Measurements from ENCODE around the gene SECISBP2.

SECISBP2 gene

DNA sequence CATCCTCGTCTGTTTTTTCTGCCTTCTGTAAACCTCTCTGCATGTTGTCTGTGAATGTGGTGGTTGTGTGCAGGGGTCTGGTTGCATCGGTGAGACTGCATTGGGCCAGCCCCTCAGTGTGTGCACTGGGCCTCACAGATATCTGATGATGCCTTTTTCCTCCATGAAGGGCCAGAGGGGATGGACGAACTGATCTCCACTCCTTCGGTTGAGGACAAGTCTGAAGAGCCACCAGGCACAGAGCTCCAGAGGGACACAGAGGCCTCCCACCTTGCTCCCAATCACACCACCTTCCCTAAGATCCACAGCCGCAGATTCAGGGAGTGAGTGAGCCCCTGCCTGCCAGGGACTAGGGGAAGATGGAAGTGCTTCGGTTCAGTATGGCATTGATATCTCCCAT is 31.3 kb downstream of the SECISBP2 start:
- no peak for DNase-seq

DNA sequence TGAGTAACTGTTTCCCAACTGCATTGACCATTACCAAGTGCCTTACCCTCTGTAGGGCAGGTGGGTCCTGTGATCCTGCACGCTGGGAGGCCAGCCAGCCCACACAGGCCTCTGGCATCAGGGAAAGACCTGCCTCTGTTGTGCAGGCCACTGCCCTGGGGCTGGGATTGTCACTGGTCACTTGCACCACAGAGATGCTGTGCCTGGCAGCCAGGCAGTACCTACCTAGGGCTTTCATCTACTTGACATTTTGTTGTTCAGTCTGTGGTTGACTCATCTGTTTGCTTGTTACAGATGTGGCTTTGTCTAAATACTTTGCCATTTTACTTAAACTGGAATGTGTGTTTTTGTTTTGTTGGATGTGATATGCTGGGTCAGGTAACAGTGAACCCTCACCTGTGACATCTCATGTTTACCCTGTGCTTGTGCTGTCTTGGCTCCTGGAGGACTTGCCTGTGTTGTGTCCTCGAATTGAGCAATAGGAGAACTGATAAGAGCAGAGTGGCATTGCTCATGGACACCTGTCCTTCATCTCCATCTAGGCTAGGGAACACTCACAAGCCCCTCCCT is 32.8 kb downstream of the SECISBP2 start:
- DNase-seq = no peak

DNA sequence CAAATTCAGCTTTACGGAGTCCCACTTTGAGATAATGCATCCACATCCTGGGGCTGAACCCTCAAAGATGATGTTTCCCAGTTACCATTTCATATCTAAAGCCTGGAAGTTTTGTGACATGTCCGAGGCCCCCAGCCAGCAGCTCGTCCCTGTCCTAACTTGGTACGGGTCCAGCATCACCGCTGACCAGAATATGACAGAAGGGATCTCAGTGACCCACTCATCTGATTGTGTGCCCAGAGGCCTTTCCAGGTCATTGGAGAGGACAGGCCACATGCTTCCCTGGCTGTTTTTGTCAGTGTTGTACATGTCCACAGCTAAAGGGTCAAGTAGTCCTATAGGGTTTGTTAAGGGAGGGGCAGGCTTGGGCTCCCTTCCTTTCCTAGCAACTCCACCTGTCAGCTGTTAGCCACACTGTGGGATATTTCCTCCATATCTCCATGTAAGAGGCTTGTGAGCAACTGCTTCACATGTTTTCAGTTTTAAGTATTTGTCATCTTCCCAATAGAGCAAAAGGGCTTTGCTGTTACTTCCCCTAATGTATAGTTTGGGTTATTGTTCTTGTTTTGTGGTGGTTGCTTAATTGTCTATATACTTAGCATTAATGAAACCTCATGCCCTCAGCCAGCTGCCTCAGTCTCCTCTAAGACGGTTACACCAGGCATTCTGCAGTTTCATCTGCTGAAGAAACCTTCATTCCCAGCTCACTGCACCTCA is 33.4 kb downstream of the SECISBP2 start:
- DNase-seq = no peak

DNA sequence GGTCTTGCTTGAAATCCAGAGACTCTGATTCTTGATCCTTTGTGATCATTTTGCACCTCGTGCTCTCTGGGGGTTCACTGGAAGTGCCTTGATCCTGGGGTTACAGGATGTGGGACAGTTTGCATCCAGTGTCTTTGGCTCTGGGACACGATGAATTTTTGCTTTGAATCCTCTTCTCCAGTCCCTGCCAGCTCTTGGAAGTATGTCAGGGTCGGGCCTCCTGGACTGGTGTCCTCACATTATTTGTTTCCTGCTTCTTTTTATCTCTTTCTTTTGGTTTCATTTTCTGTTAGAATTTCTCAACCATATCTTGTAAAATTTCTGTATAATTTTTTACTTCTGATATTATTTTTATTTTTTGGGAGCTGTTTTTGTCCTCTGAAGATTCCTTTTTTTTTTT is 34.2 kb downstream of the SECISBP2 start:
- no peak for DNase-seq

DNA sequence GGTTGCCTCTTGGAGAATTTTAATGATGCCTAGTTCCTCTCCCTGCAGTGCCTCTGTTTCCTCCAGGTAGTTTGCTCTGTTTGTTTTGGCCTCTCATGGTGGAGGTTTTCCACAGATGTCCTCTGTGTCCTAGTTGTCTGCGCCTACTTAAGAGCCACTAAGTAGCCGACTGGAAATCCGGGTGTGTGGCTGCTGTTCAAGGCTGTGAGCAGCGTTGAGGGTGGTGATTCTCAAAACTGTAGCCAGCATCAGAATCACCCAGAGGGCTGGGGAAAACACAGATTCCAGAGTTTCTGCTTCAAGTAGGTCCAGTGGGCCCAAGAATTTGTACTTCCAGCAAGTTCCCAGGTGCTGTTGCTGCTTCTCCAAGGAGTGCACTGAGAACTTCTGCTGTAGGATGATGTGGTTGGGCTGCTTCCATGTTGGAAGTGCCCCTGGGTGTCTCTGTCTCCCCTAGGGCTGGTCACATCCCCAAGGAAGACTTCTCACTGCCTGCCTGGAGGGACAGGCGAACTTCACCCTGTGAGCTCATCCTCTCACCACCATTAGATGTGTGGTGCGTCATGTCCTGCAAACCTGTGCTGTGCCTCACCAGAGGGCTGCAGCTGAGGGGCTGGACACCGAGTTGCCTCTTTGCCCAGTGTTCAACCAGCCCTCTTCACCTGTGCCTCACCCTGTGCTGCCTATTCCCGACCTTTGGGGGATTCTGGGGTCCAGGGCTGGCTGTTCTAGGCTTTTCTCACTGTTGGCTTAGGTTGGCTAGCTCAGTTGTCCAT is 34.8 kb downstream of the SECISBP2 start:
- DNase-seq = no peak

DNA sequence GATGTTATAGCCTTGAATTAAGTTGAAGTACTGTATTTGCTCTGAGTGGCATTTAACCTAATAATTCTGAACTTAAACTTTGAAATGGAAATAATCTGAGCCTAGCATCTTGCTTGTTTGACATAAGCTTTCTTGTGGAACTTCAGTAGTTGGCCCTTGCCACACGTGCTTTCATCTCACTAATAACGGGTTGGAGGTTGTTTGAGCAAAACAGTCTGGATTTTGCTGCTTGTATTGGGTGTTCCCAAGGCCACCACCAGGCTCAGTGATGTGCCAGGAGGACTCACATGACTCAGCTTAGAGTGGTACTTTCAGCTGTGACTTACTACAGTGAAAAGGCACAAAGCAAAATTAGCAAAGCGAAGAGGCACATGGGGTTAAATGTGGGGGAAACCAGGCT is 35.7 kb downstream of the SECISBP2 start:
- no peak for DNase-seq

DNA sequence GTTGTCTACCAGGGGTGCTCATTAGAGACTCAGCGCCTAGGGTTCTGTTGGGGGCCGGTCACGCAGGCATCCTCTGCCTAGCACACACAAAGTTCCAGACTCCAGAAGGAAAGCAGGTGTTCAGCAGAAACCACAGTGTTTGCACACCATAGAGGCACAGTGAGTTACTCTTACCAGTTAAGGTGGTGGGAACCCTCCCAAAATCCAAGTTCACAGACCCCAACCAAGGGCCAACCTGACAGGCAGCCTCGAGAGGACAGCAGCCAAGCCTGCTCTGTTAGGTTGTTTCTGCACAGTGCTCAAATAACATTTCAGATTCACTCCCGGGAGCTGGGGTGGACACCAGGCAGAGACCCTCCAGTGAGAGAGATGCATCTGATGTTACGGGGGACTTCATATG is 36.2 kb downstream of the SECISBP2 start:
- DNase-seq = no peak

DNA sequence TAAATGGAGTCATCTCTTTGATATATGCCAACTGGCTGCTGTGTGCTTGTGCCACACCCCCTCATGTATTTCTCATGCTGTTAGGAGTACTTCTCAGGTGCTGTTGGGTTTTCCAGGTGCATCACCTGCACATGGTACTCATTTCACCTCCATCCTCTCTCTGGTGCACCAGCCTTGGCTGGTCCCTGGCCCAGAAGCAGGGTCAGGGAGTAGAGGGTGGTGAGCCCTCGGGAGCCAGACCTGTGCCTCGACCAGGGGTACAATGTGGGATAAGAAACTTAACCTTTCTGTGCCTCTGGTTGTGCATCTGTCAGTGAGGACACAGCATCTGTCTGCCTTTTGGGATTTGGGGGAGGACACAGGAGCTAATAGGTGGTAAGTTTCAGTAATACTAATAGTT is 38.5 kb downstream of the SECISBP2 start:
- no peak for DNase-seq

DNA sequence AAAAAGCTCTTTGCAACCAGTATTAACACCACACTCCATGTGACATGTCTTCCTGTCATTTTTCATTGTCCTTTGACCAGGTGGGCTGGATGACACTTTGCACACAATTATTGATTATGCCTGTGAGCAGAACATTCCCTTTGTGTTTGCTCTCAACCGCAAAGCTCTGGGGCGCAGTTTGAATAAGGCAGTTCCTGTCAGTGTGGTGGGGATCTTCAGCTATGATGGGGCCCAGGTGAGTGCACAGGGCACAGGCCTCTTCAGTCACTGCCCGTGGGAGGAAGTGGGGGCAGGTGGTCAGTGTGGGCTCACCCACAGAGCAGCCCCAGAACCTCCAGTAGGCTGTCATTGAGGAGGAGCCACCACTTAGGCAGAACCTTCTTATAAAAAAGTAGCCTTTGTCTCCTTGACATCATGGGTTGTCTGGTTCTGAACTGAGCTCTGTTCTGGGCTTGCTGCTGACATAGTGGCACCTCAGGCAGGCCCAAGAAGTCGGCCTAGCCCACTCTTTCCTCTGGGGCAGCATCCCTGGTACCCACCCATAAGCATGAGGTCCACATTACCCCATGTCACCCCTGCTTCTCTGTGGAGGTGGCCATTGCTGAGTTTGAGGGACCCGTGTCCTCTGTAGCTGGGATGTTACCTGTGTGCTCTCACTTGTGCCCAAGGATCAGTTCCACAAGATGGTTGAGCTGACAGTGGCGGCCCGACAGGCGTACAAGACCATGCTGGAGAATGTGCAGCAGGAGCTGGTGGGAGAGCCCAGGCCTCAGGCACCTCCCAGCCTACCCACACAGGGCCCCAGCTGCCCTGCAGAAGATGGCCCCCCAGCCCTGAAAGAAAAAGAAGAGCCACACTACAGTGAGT is 39.3 kb downstream of the SECISBP2 start:
- no peak for DNase-seq

DNA sequence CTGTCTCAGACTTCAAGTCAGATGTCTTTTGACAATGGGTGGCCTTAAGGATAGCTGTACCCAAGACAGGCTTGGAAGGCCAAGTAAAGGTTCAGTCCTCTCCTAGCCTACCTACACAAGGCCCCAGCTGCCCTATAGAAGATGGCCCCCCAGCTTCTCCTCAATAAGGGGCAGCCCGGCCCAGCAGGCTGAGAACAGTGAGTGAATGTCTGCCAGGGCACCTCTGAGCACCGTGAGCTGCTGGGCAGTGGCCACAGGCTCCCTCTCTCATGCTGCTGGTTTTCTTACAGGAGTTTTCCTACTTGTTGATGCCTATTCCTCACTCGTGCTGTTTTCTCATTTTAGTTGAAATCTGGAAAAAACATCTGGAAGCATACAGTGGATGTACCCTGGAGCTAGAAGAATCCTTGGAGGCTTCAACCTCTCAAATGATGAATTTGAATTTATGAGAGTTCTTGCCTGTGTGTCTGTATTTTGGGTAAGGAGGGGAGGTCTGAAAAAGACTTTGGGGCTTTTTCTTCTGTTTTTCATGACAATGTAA is 40.1 kb downstream of the SECISBP2 start:
- DNase-seq = no peak

DNA sequence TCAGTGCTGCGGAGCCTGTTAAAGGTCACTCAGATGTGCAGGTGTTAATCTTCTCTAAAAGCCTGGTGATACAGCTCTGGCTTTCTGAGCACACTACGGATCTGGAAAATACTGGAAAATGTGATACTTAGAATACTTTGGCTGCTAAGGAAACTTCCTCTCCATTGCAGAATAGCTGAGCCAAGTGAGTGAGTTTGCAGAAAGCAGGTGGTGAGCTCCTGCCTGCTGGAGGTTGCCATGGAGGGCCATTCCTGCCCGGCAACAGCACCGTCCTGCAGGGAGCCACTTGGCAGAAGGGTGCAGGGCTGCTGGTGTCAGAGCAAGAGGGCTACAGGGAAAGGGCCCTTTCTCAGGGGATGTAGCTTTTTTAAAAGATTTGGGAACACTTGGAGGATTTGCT is 40.7 kb downstream of the SECISBP2 start:
- no peak for DNase-seq

DNA sequence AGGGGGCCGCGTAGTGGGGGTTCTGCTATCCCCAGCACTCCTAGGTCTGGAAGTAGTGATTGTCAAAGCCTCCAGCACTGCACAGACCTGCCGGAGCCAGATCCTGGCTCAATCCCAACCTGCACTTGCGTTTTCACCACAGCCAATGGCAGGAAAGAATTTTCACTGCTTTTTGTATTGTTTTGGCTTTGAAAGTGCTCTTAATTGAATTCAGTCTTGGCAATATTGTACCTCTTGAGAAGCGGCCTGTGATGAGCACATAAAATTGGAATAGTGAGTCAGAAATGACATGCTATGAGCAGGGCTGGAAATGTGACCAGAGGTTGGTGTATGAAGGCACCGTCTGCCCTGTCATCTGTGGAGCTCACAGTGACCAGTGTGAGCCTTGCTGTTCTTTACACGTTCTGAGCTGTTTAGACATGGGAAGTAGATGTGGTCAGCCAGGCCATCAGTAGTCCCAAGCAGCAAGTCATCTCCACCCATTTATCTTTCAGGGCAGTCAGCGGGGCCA is 41.5 kb downstream of the SECISBP2 start:
- no peak for DNase-seq

DNA sequence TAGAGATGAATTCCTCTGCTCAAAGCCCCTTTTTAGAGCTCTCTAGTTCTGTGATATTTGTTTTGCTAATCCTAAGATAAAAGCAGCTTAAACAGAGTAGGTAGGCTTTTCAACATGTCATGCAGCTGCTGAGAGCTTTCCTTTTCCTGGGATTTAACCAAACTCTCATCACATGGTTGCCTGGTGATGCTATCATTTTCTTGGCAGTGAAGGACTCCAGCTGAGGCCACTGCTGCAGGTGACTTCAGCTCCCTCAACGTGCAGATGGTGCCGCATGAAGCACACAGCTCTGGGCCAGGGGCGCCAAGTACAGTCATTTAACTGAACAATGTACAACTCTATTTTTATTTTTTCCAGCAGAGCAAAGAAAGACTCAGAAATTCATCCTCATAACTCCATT is 42.2 kb downstream of the SECISBP2 start:
- no peak for DNase-seq

DNA sequence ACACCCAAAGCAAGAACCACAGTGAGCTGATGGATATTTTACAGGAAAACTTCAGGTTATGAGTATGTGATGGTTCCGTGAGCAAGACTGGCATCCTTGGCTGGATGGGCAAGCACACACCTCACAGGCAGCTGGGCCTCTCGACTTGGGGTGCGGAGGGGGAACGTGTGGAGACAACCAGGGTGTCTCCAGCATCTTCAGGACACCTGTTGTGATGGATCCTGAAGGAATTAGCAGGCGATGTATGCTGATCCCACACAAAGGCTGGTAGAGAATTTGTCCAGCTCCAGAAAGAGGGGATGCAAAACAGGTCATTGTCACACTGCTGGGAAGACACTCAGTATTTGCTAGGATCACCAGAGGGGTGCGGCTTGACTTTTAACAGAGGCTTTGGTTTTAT is 42.7 kb downstream of the SECISBP2 start:
- DNase-seq = no peak

DNA sequence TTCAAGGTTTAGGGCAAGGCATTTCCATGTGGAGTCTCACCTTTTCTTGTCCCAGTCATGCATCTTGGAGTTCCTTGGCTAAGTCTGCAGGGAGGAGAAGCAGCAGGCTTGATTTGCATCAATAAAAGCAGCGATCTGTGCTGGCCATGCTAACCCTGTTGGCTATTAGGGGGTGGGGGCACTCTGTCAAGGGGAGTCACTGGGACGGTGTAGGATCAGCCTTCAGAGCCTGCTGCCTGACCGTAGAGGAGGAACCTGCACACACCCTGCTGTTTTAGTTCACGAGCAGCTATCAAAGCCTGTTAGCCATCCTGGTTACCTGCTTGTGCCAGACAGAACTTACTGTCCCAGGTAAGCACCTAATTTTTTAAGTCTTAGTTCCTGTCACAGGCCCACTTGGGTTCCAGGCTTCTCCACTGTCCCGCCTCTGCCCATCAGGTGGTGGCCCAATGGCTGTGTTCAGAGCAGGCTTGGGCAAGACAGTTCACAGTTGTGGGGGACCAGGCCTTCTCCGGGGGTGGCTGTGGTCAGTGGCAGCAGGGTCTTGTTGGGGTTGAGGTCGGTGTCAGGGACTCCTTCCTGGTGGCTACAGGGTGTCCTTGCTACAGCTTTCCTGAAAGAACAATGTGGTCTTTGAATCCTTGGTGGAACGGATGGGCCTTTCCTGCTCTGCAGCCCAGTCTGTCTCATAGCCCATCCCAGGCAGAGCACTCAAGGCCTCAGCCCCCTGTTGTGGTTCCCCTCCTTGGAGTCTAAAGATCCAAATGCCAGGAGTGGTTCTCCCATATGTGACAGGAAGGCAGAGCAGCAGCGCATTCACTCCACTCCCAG is 43.7 kb downstream of the SECISBP2 start:
- DNase-seq = no peak

DNA sequence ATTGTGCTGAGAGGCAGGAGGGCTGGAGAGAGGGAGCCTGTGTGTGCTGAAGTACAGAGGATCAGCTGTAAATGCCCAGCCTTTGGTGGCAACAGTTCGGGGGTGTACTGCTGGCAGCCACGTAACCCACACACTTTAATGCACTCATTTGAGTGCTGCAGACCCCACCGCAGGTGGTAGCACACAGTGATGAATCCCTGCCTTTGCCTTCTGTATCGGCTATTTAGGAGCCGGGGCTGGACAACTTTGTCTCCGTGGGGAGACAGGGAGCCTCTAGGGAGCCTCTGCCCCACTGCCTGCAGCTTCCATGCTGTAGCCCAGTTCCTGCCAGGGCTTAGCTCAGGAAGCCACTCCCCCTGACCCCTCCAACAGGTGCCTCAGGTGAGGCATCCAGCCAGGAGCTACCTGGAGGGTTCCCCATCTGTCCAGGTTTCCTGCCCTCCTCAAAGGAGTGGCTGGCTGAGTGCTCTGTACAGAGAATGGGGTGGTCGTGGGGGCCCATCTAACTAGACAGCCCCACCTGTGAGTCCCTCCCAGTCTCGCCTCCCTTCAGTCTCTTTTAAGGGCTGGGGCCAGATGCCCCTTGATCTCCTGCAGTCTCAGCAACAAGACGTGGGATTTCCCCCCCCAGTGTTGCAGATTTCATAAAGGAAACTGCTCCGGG is 44.5 kb downstream of the SECISBP2 start:
- no peak for DNase-seq

DNA sequence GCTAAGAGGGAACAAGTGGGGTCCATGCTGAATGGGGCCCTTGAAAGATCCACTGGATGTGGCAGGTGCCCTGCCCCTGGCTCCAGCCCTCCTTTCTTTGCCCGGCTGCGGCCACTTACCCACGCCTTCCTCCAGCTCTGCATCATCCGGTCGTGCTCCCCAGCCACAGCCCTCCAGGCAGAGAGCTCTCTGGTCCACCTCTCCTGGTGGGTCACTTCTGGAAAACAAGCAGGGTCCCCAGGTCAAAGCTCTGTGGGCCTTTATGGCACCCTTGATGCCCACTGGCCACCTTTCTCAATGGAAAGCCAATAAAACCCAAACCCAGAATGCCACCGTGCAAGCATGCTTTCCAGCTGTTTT is 45.0 kb downstream of the SECISBP2 start:
- DNase-seq = no peak

DNA sequence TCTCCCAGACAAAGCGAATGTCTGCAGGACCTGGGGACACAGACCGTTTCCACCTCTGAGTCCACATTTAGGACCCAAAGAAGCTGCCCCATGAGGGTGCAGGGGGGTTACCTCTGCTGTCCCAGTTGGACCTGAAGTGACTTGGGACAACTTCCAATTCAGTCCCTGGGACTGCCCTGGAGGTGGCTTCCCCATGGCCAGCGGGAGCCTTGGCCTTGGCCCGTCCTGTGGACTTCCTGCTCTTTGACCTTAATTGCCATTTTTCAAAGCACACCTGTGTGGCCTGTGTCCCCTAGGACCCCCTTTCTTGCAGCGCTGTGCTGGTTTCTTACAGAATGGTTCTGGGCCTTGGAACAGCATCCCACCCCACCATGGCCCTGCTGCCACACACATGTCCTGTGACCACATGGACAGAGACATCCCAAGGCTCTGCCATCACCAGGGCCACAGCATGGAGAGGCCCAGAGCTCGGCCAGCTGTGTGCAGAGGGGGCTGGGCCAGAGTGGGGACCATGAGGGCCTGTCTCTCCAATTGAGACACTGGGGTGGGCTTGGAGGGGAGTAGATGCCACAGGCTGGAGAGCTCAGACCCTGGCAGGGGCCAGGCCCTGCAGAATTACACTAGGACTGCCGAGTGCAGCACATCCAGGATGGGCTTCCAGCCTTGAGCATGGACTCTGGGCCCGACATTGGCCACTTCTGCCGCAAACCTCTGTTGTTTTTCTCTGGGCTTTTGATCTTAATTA is 45.8 kb downstream of the SECISBP2 start:
- DNase-seq = no peak

DNA sequence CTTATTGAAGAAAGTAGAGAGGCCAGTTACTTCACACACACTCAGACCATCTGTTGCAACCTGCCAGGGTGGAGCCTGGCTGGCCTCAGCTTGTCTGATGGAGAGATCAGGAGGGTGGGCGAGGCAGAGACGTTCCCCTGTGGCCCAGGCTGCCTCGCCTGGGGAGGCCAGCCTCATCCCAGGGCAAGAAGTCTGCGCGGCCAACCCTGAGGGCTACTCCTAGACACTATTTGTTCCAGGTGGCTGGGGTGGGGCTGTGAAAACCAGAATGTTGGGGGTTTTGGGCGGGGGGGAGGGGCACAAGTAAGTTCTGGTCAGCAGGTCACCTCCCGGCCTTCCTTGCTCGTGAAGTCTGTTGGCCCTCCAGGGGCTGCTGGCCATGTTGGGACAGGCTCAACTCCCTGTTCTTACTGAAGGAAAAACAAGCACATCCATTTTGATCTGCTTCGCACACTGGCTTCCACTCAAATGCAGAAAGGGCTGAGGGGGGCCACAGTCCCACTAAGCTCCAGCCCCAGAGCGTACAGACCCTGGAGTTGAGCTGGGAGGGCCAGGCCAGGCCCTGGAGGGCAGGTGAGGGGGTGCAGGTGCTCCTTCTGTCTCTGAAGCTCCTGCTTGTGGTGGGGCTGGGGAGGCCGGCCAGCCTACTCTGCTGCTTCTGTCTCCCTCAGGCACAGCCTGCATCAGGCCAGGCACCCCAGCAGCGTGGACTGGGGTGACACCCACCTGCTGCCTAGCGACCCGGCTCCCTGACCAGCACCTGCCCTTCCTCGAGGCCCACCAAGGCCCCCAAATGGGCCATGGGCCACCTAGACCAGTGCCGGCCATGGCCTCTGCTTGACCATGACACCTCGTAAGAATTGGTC is 46.6 kb downstream of the SECISBP2 start:
- DNase-seq = no peak

DNA sequence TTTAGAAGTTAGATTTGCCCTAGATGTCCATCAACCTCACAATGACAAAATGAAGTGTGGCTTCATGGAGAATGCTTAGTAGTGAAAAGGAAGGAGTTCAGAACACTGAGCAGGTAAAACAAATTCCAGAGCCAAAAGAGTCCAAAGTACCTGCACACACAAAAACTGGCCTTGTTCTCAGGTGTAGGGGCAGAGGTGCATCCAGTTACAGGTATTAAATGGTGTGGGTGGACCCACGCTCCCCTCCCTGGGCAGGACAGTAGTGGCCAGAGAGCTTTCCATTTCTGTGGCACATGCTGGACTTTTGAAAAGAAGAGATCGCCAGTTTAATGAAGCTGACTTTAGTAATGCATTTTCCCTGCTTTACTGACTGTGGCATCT is 47.2 kb downstream of the SECISBP2 start:
- DNase-seq = no peak

Measured in CD4-positive, alpha-beta T cell treated with Interleukin-10 for 1 hour (primary cell).